Mesendoderm (in vitro differentiated cells): ENCODE measurements around the gene TICAM2.

Experiments used
- DNase-seq: peaks from one replicate; pipeline ENCODE4 v3.0.0; 2013
- H2AK5ac ChIP-seq: 2 replicates; pipeline ENCODE4 v1.6.1; 2013; ENCODE audit warnings: low read length, inconsistent platforms
- H2BK120ac ChIP-seq: 2 replicates; pipeline ENCODE4 v1.6.1; 2013; ENCODE audit warnings: low read depth, mild to moderate bottlenecking, low read length, moderate library complexity, mixed read lengths
- H2BK15ac ChIP-seq: replicated peaks from 2 replicates; pipeline ENCODE4 v1.6.1; 2013; ENCODE audit warnings: low read depth, mild to moderate bottlenecking, moderate library complexity
- H2BK5ac ChIP-seq: 2 replicates; pipeline ENCODE4 v1.6.1; 2013; ENCODE audit warnings: low read length, inconsistent platforms
- H3K18ac ChIP-seq: 2 replicates; pipeline ENCODE4 v1.6.1; 2013; ENCODE audit warnings: mild to moderate bottlenecking, low read length, mixed read lengths
- H3K23ac ChIP-seq: one replicate; pipeline ENCODE4 v1.6.1; 2013; ENCODE audit warnings: low read length
- H3K27ac ChIP-seq: 2 replicates; pipeline ENCODE4 v1.5.1; 2013; ENCODE audit warnings: low read depth, mild to moderate bottlenecking, inconsistent platforms, low read length, moderate library complexity
- H3K27me3 ChIP-seq: 2 replicates; pipeline ENCODE4 v1.6.1; 2013; ENCODE audit warnings: low read length, control low read depth, mild to moderate bottlenecking, inconsistent platforms; ENCODE audit not compliant: insufficient read depth, poor library complexity
- H3K36me3 ChIP-seq: 2 replicates; pipeline ENCODE4 v1.6.1; 2013; ENCODE audit warnings: low read length, inconsistent platforms; ENCODE audit not compliant: control insufficient read depth, insufficient read depth
- H3K4ac ChIP-seq: one replicate; pipeline ENCODE4 v1.6.1; 2013; ENCODE audit warnings: low read depth, mild to moderate bottlenecking, low read length, moderate library complexity
- H3K4me1 ChIP-seq: 2 replicates; pipeline ENCODE4 v1.6.1; 2013; ENCODE audit warnings: low read depth, low read length, inconsistent platforms; ENCODE audit not compliant: control insufficient read depth
- H3K4me2 ChIP-seq: 2 replicates; pipeline ENCODE4 v1.6.1; 2013; ENCODE audit warnings: low read length
- H3K4me3 ChIP-seq: 2 replicates; pipeline ENCODE4 v1.5.1; 2013; ENCODE audit warnings: mild to moderate bottlenecking, low read length
- H3K56ac ChIP-seq: one replicate; pipeline ENCODE4 v1.6.1; 2013; ENCODE audit warnings: low read length
- H3K79me1 ChIP-seq: 2 replicates; pipeline ENCODE4 v1.6.1; 2013; ENCODE audit warnings: low read length, inconsistent platforms
- H3K79me2 ChIP-seq: 2 replicates; pipeline ENCODE4 v1.6.1; 2013; ENCODE audit warnings: mild to moderate bottlenecking, low read length; ENCODE audit not compliant: control insufficient read depth, insufficient read depth
- H3K9ac ChIP-seq: 2 replicates; pipeline ENCODE4 v1.6.1; 2013; ENCODE audit warnings: low read length, inconsistent platforms
- H4K5ac ChIP-seq: one replicate; pipeline ENCODE4 v1.6.1; 2013; ENCODE audit warnings: low read length
- H4K8ac ChIP-seq: one replicate; pipeline ENCODE4 v1.6.1; 2013; ENCODE audit warnings: low read depth, mild to moderate bottlenecking, control low read depth, low read length, moderate library complexity
- WGBS: extraction: QIAGEN DNeasy Blood & Tissue Kit; methylation state at CpG from one replicate; pipeline ENCODE4 v1.1.7; 2013; ENCODE audit warnings: low lambda C conversion rate, missing lambda C conversion rate; ENCODE audit not compliant: insufficient coverage; ENCODE audit errors: extremely low coverage; 5-methylcytosine and 5-hydroxymethylcytosine counted together

Gene TICAM2

GRCh38 chr5:115641948-115642347 is 39.7 kb upstream of the TICAM2 start:
- Histone ChIP-seq H2BK5ac (no peak overlapping the region), H3K27ac (no peak overlapping the region), H3K4me3 (no peak overlapping the region), H3K79me2 (no peaks in the 10 kb centered on the region), H3K4ac (no peak overlapping the region), H2BK120ac (no peak overlapping the region), H3K23ac (no peak overlapping the region), H2BK15ac (no peak overlapping the region), H3K56ac (no peak overlapping the region), H3K36me3 (no peaks in the 10 kb centered on the region), H3K18ac (no peak overlapping the region), H3K9ac (no peak overlapping the region), H4K8ac (no peak overlapping the region), H4K5ac (no peak overlapping the region), H2AK5ac (no peak overlapping the region), H3K27me3 (no peaks in the 10 kb centered on the region), H3K4me1 (no peaks in the 10 kb centered on the region), H3K4me2 (no peak overlapping the region), H3K79me1 (no peaks in the 10 kb centered on the region)
- no peak for DNase-seq
- WGBS, result no CpG with 5 or more reads among the region's 1 CpG

GRCh38 chr5:115640274-115640673 is 38.0 kb upstream of the TICAM2 start:
- no peaks in the 10 kb centered on the region for H3K79me2 ChIP-seq
- H3K27ac ChIP-seq, result no peak overlapping the region
- H3K4ac ChIP-seq, result no peak overlapping the region
- DNase-seq, result no peak
- no peak overlapping the region for H3K23ac ChIP-seq
- H4K8ac ChIP-seq, result no peak overlapping the region
- H3K79me1 ChIP-seq, result no peaks in the 10 kb centered on the region
- no peak overlapping the region for H3K9ac ChIP-seq
- H3K27me3 ChIP-seq, result no peaks in the 10 kb centered on the region
- H3K56ac ChIP-seq, result no peak overlapping the region
- H2BK5ac ChIP-seq, result no peak overlapping the region
- no peaks in the 10 kb centered on the region for H3K36me3 ChIP-seq
- H3K4me2 ChIP-seq, result no peak overlapping the region
- H2BK120ac ChIP-seq, result no peak overlapping the region
- no peak overlapping the region for H4K5ac ChIP-seq
- no peak overlapping the region for H2AK5ac ChIP-seq
- no peak overlapping the region for H2BK15ac ChIP-seq
- H3K4me3 ChIP-seq, result no peak overlapping the region
- no CpG with 5 or more reads among the region's 2 CpGs for WGBS
- no peak overlapping the region for H3K18ac ChIP-seq
- H3K4me1 ChIP-seq, result no peaks in the 10 kb centered on the region

GRCh38 chr5:115639377-115639776 is 37.1 kb upstream of the TICAM2 start:
- WGBS, result no CpG with 5 or more reads among the region's 1 CpG

GRCh38 chr5:115637507-115637906 is 35.2 kb upstream of the TICAM2 start:
- no peak overlapping the region for H4K5ac ChIP-seq
- H3K79me1 ChIP-seq, result no peaks in the 10 kb centered on the region
- no peaks in the 10 kb centered on the region for H3K4me1 ChIP-seq
- H3K27me3 ChIP-seq, result no peaks in the 10 kb centered on the region
- no peak overlapping the region for H3K56ac ChIP-seq
- no peak overlapping the region for H3K9ac ChIP-seq
- no peak overlapping the region for H2BK5ac ChIP-seq
- WGBS, result no CpG with 5 or more reads among the region's 4 CpGs
- no peak overlapping the region for H3K4ac ChIP-seq
- H3K4me3 ChIP-seq, result no peak overlapping the region
- no peak overlapping the region for H2AK5ac ChIP-seq
- H3K36me3 ChIP-seq, result no peaks in the 10 kb centered on the region
- no peak overlapping the region for H2BK120ac ChIP-seq
- H3K23ac ChIP-seq, result no peak overlapping the region
- H3K27ac ChIP-seq, result no peak overlapping the region
- H2BK15ac ChIP-seq, result no peak overlapping the region
- no peak overlapping the region for H3K4me2 ChIP-seq
- no peaks in the 10 kb centered on the region for H3K79me2 ChIP-seq
- no peak overlapping the region for H4K8ac ChIP-seq
- no peak for DNase-seq
- no peak overlapping the region for H3K18ac ChIP-seq

More at GRCh38 chr5:115639377-115639776, 37.1 kb upstream of the TICAM2 start:
- no peak overlapping the region for H3K4me3 ChIP-seq
- DNase-seq, result no peak
- H2BK5ac ChIP-seq, result no peak overlapping the region
- no peak overlapping the region for H3K4me2 ChIP-seq
- no peak overlapping the region for H2AK5ac ChIP-seq
- no peaks in the 10 kb centered on the region for H3K79me1 ChIP-seq
- H3K56ac ChIP-seq, result no peak overlapping the region
- H3K18ac ChIP-seq, result no peak overlapping the region
- H3K9ac ChIP-seq, result no peak overlapping the region
- no peaks in the 10 kb centered on the region for H3K36me3 ChIP-seq
- no peaks in the 10 kb centered on the region for H3K4me1 ChIP-seq
- H3K23ac ChIP-seq, result no peak overlapping the region
- H4K5ac ChIP-seq, result no peak overlapping the region
- H4K8ac ChIP-seq, result no peak overlapping the region
- H3K27me3 ChIP-seq, result no peaks in the 10 kb centered on the region
- H3K79me2 ChIP-seq, result no peaks in the 10 kb centered on the region
- no peak overlapping the region for H2BK15ac ChIP-seq
- no peak overlapping the region for H3K27ac ChIP-seq
- no peak overlapping the region for H2BK120ac ChIP-seq
- no peak overlapping the region for H3K4ac ChIP-seq

GRCh38 chr5:115636008-115636407 is 33.7 kb upstream of the TICAM2 start:
- H3K18ac ChIP-seq, result no peak overlapping the region
- no peak for DNase-seq
- no peak overlapping the region for H2BK15ac ChIP-seq
- H3K36me3 ChIP-seq, result no peaks in the 10 kb centered on the region
- H3K4ac ChIP-seq, result no peak overlapping the region
- H3K27me3 ChIP-seq, result no peaks in the 10 kb centered on the region
- no CpG with 5 or more reads among the region's 1 CpG for WGBS
- H2BK5ac ChIP-seq, result no peak overlapping the region
- no peak overlapping the region for H3K9ac ChIP-seq
- H2AK5ac ChIP-seq, result no peak overlapping the region
- no peak overlapping the region for H2BK120ac ChIP-seq
- H3K79me1 ChIP-seq, result no peaks in the 10 kb centered on the region
- H3K27ac ChIP-seq, result no peak overlapping the region
- H3K4me3 ChIP-seq, result no peak overlapping the region
- H4K8ac ChIP-seq, result no peak overlapping the region
- H3K23ac ChIP-seq, result no peak overlapping the region
- no peak overlapping the region for H3K4me2 ChIP-seq
- H3K4me1 ChIP-seq, result no peaks in the 10 kb centered on the region
- H4K5ac ChIP-seq, result no peak overlapping the region
- no peaks in the 10 kb centered on the region for H3K79me2 ChIP-seq
- no peak overlapping the region for H3K56ac ChIP-seq

GRCh38 chr5:115634343-115635132 is 32.3 kb upstream of the TICAM2 start:
- DNase-seq, result peak; percentile 82

More at GRCh38 chr5:115634343-115635132, 32.3 kb upstream of the TICAM2 start:
- Histone ChIP-seq H4K5ac (peak overlapping the region; percentile 92), H3K56ac (peak overlapping the region; percentile 72), H3K27ac (no peak overlapping the region), H3K9ac (peak overlapping the region; percentile 29), H3K4me2 (no peak overlapping the region), H3K18ac (no peak overlapping the region), H2BK5ac (no peak overlapping the region), H3K23ac (no peak overlapping the region), H3K4me1 (no peaks in the 10 kb centered on the region), H3K79me1 (no peaks in the 10 kb centered on the region), H3K4me3 (no peak overlapping the region), H4K8ac (no peak overlapping the region), H3K79me2 (no peaks in the 10 kb centered on the region), H3K4ac (no peak overlapping the region), H2BK120ac (no peak overlapping the region), H2AK5ac (no peak overlapping the region), H3K27me3 (no peaks in the 10 kb centered on the region), H3K36me3 (no peaks in the 10 kb centered on the region), H2BK15ac (no peak overlapping the region)
- WGBS, result no CpG with 5 or more reads among the region's 8 CpGs
